Spleen (tissue), 11 donors: Measurements from ENCODE around the gene INSYN1. TPM values are rescaled to one million over a fixed set of nuclear protein-coding genes. Genes with fewer than 3 reads are reported as not detected.

Experiments
- DNase-seq: peaks from one replicate; pipeline ENCODE4 v3.0.0-alpha.2; 2020
- H3K27ac ChIP-seq, 8 donors: fragments of 200-600 bp; sonication (generic) in 7 of 8; 1 replicate in 4 of 8; 2 replicates in 4 of 8; pipeline versions ENCODE4 v1.5.0 to v1.8.0; 2016 to 2021; ENCODE audit warnings: inconsistent platforms in 4 of 8, mild to moderate bottlenecking in 4 of 8, moderate library complexity in 1 of 8
- H3K27me3 ChIP-seq, 7 donors: fragments of 200-600 bp; sonication (generic) in 6 of 7; replicated peaks in 1 of 7; 1 replicate in 4 of 7; 2 replicates in 3 of 7; pipeline versions ENCODE4 v1.5.0 to v1.8.0; 2016 to 2021; ENCODE audit warnings: inconsistent platforms in 3 of 7, mild to moderate bottlenecking in 1 of 7
- H3K36me3 ChIP-seq, 6 donors: fragments of 200-600 bp; sonication (generic) in 5 of 6; 1 replicate in 4 of 6; 2 replicates in 2 of 6; pipeline versions ENCODE4 v1.5.0 to v1.8.0; 2016 to 2021; ENCODE audit warnings: inconsistent platforms in 2 of 6
- H3K4me1 ChIP-seq, 6 donors: fragments of 200-600 bp; sonication (generic) in 5 of 6; 1 replicate in 3 of 6; 2 replicates in 3 of 6; pipeline versions ENCODE4 v1.5.0 to v1.8.0; 2016 to 2021; ENCODE audit warnings: inconsistent platforms in 3 of 6
- H3K4me3 ChIP-seq, 8 donors: fragments of 200-600 bp; sonication (generic) in 7 of 8; 1 replicate in 4 of 8; 2 replicates in 4 of 8; pipeline versions ENCODE4 v1.5.0 to v1.8.0; 2016 to 2021; ENCODE audit warnings: inconsistent platforms in 4 of 8, mild to moderate bottlenecking in 4 of 8, moderate library complexity in 2 of 8
- H3K9me3 ChIP-seq, 8 donors: fragments of 200-600 bp; sonication (generic) in 7 of 8; 1 replicate in 4 of 8; 2 replicates in 4 of 8; pipeline versions ENCODE4 v1.5.0 to v1.8.0; 2016 to 2021; ENCODE audit warnings: inconsistent platforms in 4 of 8
- CTCF ChIP-seq, 11 experiments: fragments of 200-600 bp in 7 of 11; fragments of 450-650 bp in 4 of 11; sonication (generic) in 4 of 11; IDR thresholded peaks in 8 of 11; conservative IDR thresholded peaks in 3 of 11; 1 replicate in 7 of 11; 2 replicates in 4 of 11; pipeline versions ENCODE4 v1.4.0 to v1.8.0; 2016 to 2021; ENCODE audit warnings: antibody characterized with exemption in 11 of 11, inconsistent platforms in 4 of 11, mild to moderate bottlenecking in 1 of 11
- POLR2A ChIP-seq, 3 donors: fragments of 450-650 bp; IDR thresholded peaks; one replicate each; pipeline ENCODE4 v1.5.1; 2017; ENCODE audit warnings: antibody characterized with exemption in 3 of 3, mild to moderate bottlenecking in 1 of 3
- POLR2AphosphoS5 ChIP-seq, 3 donors: sonication (generic); formaldehyde crosslinking; IDR thresholded peaks; one replicate each; pipeline ENCODE4 v1.5.1; 2017; ENCODE audit warnings: antibody characterized with exemption in 3 of 3
- WGBS, 5 donors: extraction: QIAGEN DNeasy Blood & Tissue Kit in 3 of 5; methylation state at CpG; one replicate each; pipeline versions ENCODE4 v1.1.5 to v1.1.7; 2013 to 2018; 5-methylcytosine and 5-hydroxymethylcytosine counted together
- intact Hi-C: fragments of 100-400 bp; cut with DNase I; formaldehyde crosslinking; loops from one replicate; pipeline ENCODE4 v1.15.0; 2023; ENCODE audit warnings: low total_unique reads
- polyA plus RNA-seq, 3 donors: library from polyadenylated mRNA; stranded (reverse); fragments of 200-250 nt; gene quantifications; one replicate each; pipeline ENCODE4 v1.2.1, GENCODE V29; 2013
- total RNA-seq, 7 donors: library from RNA; depleted of rRNA in 3 of 7; stranded (reverse); fragments of >200 nt in 3 of 7; fragmentation: NEBNext Ultra II Directional in 4 of 7; extraction: Animal tissue kit (Norgen Biotek cat#: 25700) in 4 of 7; gene quantifications; one replicate each; pipeline versions ENCODE4 v1.1.0 to v1.2.1, GENCODE V29; 2016 to 2021
- donor health status: healthy with polysubstance abuse.
- donor health status: DM: no; HTN: no; CAD: no; lungs with moderate emphysema.
- donor health status: DM: no; HTN: no; CAD: no.
- donor health status: Bipolar disorder and iron deficiency.
- donor health status: healthy.
- donor health status: DM: no; HTN: no; CAD: no.
- donor health status: DM: yes; HTN: yes; CAD: no.

The INSYN1 gene
- total and polyA plus RNA-seq, 10 donors, result 0.11 to 2.8 (median 0.74) TPM; not detected in 1

GRCh38 chr15:73745073-73745472 lies 8.1 kb downstream of the INSYN1 start:
- intact Hi-C loops, result no loop called here
- H3K4me1 ChIP-seq, result peaks cover 0 to 16% (median 10%) of the 10 kb centered on the region in 6 donors
- no peak overlapping the region for H3K27ac ChIP-seq
- H3K36me3 ChIP-seq, result no peaks in the 10 kb centered on the region
- no peak for DNase-seq
- no peak overlapping the region for H3K4me3 ChIP-seq
- no peaks in the 10 kb centered on the region for H3K9me3 ChIP-seq
- H3K27me3 ChIP-seq, result peaks cover 0 to 53% (median 4%) of the 10 kb centered on the region in 7 donors
- 58 to 71% (median 59%) methylated on average over 7 of the region's 7 CpGs for WGBS, 5 donors
- TF ChIP-seq CTCF (IDR thresholded peaks at IDR 0.05 in 8 of 11, conservative IDR thresholded peaks at IDR 0.05 in 3 of 11) (no peak), POLR2AphosphoS5 (IDR thresholded peaks at IDR 0.05) (no peak), POLR2A (IDR thresholded peaks at IDR 0.05) (no peak)

GRCh38 chr15:73744293-73744692 lies 8.9 kb downstream of the INSYN1 start:
- intact Hi-C loops, result no loop called here
- DNase-seq, result no peak
- H3K27me3 ChIP-seq, result peaks cover 0 to 50% (median 0%) of the 10 kb centered on the region in 7 donors
- TF ChIP-seq POLR2AphosphoS5 (IDR thresholded peaks at IDR 0.05), result no peak
- no peaks in the 10 kb centered on the region for H3K36me3 ChIP-seq
- no peak overlapping the region for H3K4me3 ChIP-seq
- no peak overlapping the region for H3K27ac ChIP-seq
- 43 to 75% (median 60%) methylated on average over 1 of the region's 1 CpG for WGBS, 5 donors
- H3K4me1 ChIP-seq, result peaks cover 0 to 16% (median 10%) of the 10 kb centered on the region in 6 donors
- no peaks in the 10 kb centered on the region for H3K9me3 ChIP-seq

- Histone ChIP-seq H3K4me3 (no peak overlapping the region), H3K36me3 (no peaks in the 10 kb centered on the region), H3K9me3 (no peaks in the 10 kb centered on the region), H3K27ac (no peak overlapping the region), H3K4me1 (peaks cover 0 to 7% (median 2%) of the 10 kb centered on the region in 6 donors), H3K27me3 (peaks cover 0 to 48% (median 0%) of the 10 kb centered on the region in 7 donors)
- no peak for TF ChIP-seq CTCF (IDR thresholded peaks at IDR 0.05 in 8 of 11, conservative IDR thresholded peaks at IDR 0.05 in 3 of 11)
- DNase-seq, result no peak
- intact Hi-C loops, result no loop called here
- 66 to 79% (median 76%) methylated on average over 3 of the region's 3 CpGs for WGBS, 5 donors
These were observed 11.8 kb downstream of the INSYN1 start for GRCh38 chr15:73741321-73741836.

- H3K9me3 ChIP-seq, result no peaks in the 10 kb centered on the region
- no peak for TF ChIP-seq POLR2AphosphoS5 (IDR thresholded peaks at IDR 0.05)
- TF ChIP-seq POLR2A (IDR thresholded peaks at IDR 0.05), result no peak
- no peak for TF ChIP-seq CTCF (IDR thresholded peaks at IDR 0.05 in 8 of 11, conservative IDR thresholded peaks at IDR 0.05 in 3 of 11)
- no peaks in the 10 kb centered on the region for H3K4me1 ChIP-seq
- no peak overlapping the region for H3K27ac ChIP-seq
- no peak for DNase-seq
- no peaks in the 10 kb centered on the region for H3K36me3 ChIP-seq
- 91 to 93% (median 92%) methylated on average over 16 to 25 of the region's 25 CpGs for WGBS, 5 donors
- H3K4me3 ChIP-seq, result no peak overlapping the region
- peaks cover 0 to 51% (median 0%) of the 10 kb centered on the region in 7 donors for H3K27me3 ChIP-seq
- intact Hi-C loops, result no loop called here
These were observed 12.8 kb downstream of the INSYN1 start for GRCh38 chr15:73740152-73741048.
